ENCODE data around the gene GSK3A. TPM values are rescaled to one million over a fixed set of nuclear protein-coding genes. Genes with fewer than 3 reads are reported as not detected.

GSK3A gene
- total and polyA plus RNA-seq, 9 of the 15 experiments (the other 6 are each of a cell fraction or from before 2014, with no cell fraction given): 0.62 to 90.7 (median 33.3) TPM

DNA sequence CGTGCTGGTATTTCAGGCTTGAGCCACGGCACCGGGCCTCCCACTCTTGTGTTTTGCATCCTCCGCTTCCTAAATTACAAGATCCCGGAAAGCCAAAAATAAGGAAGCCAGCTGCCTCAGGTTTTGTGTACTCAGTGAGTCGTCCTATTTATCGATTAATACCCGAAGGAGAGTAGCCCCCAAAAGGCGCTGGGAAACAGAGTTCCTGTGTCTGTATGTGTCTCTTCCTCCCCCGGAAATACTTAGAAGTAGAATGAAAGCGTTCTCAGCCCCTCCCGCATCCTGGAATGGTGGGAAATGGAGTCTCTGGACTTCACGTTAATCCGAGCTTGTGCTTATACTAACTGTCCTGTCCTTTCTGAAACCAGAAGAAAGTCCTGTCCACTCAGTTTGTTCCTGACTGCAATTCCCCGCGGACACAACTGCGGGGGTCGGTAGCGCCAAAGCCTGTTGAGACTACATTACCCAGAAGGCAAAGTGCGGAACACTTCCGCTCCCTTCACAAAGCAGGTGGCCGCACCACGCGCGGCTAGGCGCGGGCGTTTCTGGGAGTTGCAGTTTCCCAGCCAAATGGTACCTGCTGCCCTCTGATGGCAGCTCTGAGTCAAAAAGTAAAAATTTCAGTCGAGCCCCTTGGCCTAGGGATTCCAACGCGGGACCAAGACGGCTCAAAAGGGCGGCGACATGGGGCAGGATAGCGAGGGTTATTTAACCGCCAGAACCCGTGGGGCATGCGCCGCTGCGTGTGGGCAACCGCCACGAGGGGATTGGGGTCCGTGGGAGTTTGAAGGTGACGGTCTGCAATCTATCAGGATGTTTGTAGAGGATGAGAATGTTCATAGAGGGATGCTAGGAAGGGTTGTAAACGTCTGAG is 2.2 kb upstream of the GSK3A start:
- WGBS (ENCODE audit: insufficient coverage, low coverage, missing lambda C conversion rate): under 1% methylated on average over 45 of the region's 45 CpGs
- intact Hi-C loops (cut with micrococcal nuclease): loop anchor here (1.0 to 5.0 kb wide), 3 partner anchors 47 to 189 kb away; no protein-coding TSS in a partner anchor
- peak; percentile 88 for FAIRE-seq
- TF ChIP-seq, protein P1, sequence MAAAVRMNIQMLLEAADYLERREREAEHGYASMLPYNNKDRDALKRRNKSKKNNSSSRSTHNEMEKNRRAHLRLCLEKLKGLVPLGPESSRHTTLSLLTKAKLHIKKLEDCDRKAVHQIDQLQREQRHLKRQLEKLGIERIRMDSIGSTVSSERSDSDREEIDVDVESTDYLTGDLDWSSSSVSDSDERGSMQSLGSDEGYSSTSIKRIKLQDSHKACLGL (CRISPR knock-in tag; IDR thresholded peaks at IDR 0.05; ENCODE audit: borderline replicate concordance, poor library complexity, severe bottlenecking): no peak
- no peak for TF ChIP-seq DNMT1 (IDR thresholded peaks at IDR 0.05)
- no peak for TF ChIP-seq ZNF124 (CRISPR knock-in tag; IDR thresholded peaks at IDR 0.05)
- no peak for TF ChIP-seq SMARCE1 (IDR thresholded peaks at IDR 0.05)
- peak; percentile 78; the same call in 1 of the 2 replicates for TF ChIP-seq ZNF175 (CRISPR knock-in tag; IDR thresholded peaks at IDR 0.05; ENCODE audit: low read depth)
- no peak for TF ChIP-seq LCOR (CRISPR knock-in tag; IDR thresholded peaks at IDR 0.05)
- no peak for TF ChIP-seq ZNF696 (CRISPR knock-in tag; conservative IDR thresholded peaks at IDR 0.05)
- TF ChIP-seq ELF4 (CRISPR knock-in tag; IDR thresholded peaks at IDR 0.05): peak; percentile 95
- no peak for TF ChIP-seq ZKSCAN3 (CRISPR knock-in tag; IDR thresholded peaks at IDR 0.05)
- TF ChIP-seq ETV1 (tag; conservative IDR thresholded peaks at IDR 0.05; ENCODE audit: low read depth): peak; percentile 96
- TF ChIP-seq RBM14 (IDR thresholded peaks at IDR 0.05; ENCODE audit: borderline replicate concordance, insufficient read depth, low read depth, low read length): no peak
- no peak for TF ChIP-seq MECOM (CRISPR knock-in tag; IDR thresholded peaks at IDR 0.05)
- TF ChIP-seq SAFB (IDR thresholded peaks at IDR 0.05; ENCODE audit: borderline replicate concordance, low read depth, low read length): peak; percentile 33; the same call in 1 of the 2 replicates
- TF ChIP-seq MAFG (tag; conservative IDR thresholded peaks at IDR 0.05): no peak
- TF ChIP-seq ZNF57 (CRISPR knock-in tag; IDR thresholded peaks at IDR 0.05): 0 out of 2 replicates have a peak, but pooled peaks have one; percentile 50
- no peak for TF ChIP-seq GTF2A2 (tag; IDR thresholded peaks at IDR 0.05)
- TF ChIP-seq, protein P2, sequence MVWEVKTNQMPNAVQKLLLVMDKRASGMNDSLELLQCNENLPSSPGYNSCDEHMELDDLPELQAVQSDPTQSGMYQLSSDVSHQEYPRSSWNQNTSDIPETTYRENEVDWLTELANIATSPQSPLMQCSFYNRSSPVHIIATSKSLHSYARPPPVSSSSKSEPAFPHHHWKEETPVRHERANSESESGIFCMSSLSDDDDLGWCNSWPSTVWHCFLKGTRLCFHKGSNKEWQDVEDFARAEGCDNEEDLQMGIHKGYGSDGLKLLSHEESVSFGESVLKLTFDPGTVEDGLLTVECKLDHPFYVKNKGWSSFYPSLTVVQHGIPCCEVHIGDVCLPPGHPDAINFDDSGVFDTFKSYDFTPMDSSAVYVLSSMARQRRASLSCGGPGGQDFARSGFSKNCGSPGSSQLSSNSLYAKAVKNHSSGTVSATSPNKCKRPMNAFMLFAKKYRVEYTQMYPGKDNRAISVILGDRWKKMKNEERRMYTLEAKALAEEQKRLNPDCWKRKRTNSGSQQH (CRISPR knock-in tag; IDR thresholded peaks at IDR 0.05): 0 out of 2 replicates have a peak, but pooled peaks have one; percentile 72
- TF ChIP-seq ZNF444 (CRISPR knock-in tag; IDR thresholded peaks at IDR 0.05): no peak
- TF ChIP-seq, protein P3, sequence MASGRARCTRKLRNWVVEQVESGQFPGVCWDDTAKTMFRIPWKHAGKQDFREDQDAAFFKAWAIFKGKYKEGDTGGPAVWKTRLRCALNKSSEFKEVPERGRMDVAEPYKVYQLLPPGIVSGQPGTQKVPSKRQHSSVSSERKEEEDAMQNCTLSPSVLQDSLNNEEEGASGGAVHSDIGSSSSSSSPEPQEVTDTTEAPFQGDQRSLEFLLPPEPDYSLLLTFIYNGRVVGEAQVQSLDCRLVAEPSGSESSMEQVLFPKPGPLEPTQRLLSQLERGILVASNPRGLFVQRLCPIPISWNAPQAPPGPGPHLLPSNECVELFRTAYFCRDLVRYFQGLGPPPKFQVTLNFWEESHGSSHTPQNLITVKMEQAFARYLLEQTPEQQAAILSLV (tag; IDR thresholded peaks at IDR 0.05): no peak
- no peak for TF ChIP-seq DACH1 (IDR thresholded peaks at IDR 0.05; ENCODE audit: partially characterized antibody)

More for the DNA sequence above, 2.2 kb upstream of the GSK3A start:
- H3K9me1 ChIP-seq (ENCODE audit: control insufficient read depth, insufficient read depth, low read length): no peaks in the 10 kb centered on the region
- H3K79me2 ChIP-seq (ENCODE audit: control insufficient read depth, insufficient read depth, low read length): peaks cover 40% of the 10 kb centered on the region
- peaks cover 34% of the 10 kb centered on the region for H3K36me3 ChIP-seq (ENCODE audit: control insufficient read depth, insufficient read depth, low read length)
- H2AFZ ChIP-seq (ENCODE audit: low read depth, low read length): peak overlapping the region; percentile 89
- ATAC-seq (peak; percentile 65), DNase-seq (ENCODE audit: extremely low read depth in 1 of 4, low spot score in 3 of 4) (peak; percentile 63 to 98 (median 72))
- no TSS peak for BruUV-seq (replicated peaks)
- H3K27me3 ChIP-seq (ENCODE audit: control insufficient read depth in 2 of 2, insufficient read depth in 2 of 2, low read length in 2 of 2): no peaks in the 10 kb centered on the region
- peak overlapping the region; percentile 92 for H3K4me2 ChIP-seq (ENCODE audit: insufficient read depth, low read length)
- H4K20me1 ChIP-seq (replicated peaks; ENCODE audit: control insufficient read depth, insufficient read depth, low read length): no peaks in the 10 kb centered on the region
- H3K4me1 ChIP-seq (replicated peaks in 1 of 2; ENCODE audit: control insufficient read depth in 2 of 2, insufficient read depth in 2 of 2, low read length in 2 of 2): peaks cover 7 to 35% of the 10 kb centered on the region in 2 experiments; a peak in 4 of 5 replicates
- H3K9me3 ChIP-seq (replicated peaks; ENCODE audit: control insufficient read depth, insufficient read depth, low read depth, low read length): no peaks in the 10 kb centered on the region
- CTCF ChIA-PET (ENCODE audit: low intra/inter-chr PET ratio): interaction anchor here (0.7 to 4.0 kb wide), 4 partner anchors 35 to 114 kb away, joined by 3 to 24 read pairs (median 6); partner anchors contain the start of gene POU2F2
- peak overlapping the region; percentile 84 for H3K27ac ChIP-seq (ENCODE audit: extremely low read depth, low read depth, low read length)
- POLR2A ChIA-PET: interaction anchor here (0.6 to 11.7 kb wide), 9 partner anchors 9 to 153 kb away, joined by 3 to 116 read pairs (median 4); partner anchors contain the start of genes CIC and DEDD2
- peak overlapping the region; percentile 79 for H3K4me3 ChIP-seq
- in situ Hi-C loops (cut with MboI): no loop called here
- H3K9ac ChIP-seq (ENCODE audit: insufficient read depth in 1 of 2, low read depth in 2 of 2, low read length in 2 of 2): peak overlapping the region; percentile 89 to 95
